Mesothelial cell of epicardium (in vitro differentiated cells): ENCODE measurements around the gene ATP10B. TPM values are rescaled to one million over a fixed set of nuclear protein-coding genes. Genes with fewer than 3 reads are reported as not detected.

ENCODE experiments used
- DNase-seq, 2 experiments: peaks; one replicate each; pipeline ENCODE4 v3.0.0; 2021; ENCODE audit warnings: low spot score in 2 of 2; ENCODE audit not compliant: unreplicated experiment in 2 of 2
- H3K27ac Mint-ChIP-seq: 2 replicates; pipeline ENCODE4 v1.8.0; 2021; ENCODE audit warnings: mixed read lengths
- H3K27me3 Mint-ChIP-seq: 2 replicates; pipeline ENCODE4 v1.8.0; 2021; ENCODE audit warnings: low read depth, mixed read lengths
- H3K36me3 Mint-ChIP-seq: 2 replicates; pipeline ENCODE4 v1.8.0; 2021; ENCODE audit warnings: mixed read lengths
- H3K4me1 Mint-ChIP-seq: 2 replicates; pipeline ENCODE4 v1.8.0; 2021; ENCODE audit warnings: mixed read lengths
- H3K4me3 Mint-ChIP-seq: 2 replicates; pipeline ENCODE4 v1.8.0; 2021; ENCODE audit warnings: mild to moderate bottlenecking, moderate library complexity, mixed read lengths
- H3K9me3 Mint-ChIP-seq: 2 replicates; pipeline ENCODE4 v1.8.0; 2021; ENCODE audit warnings: mixed read lengths
- CTCF ChIP-seq: fragments of 200-600 bp; sonication (generic); IDR thresholded peaks from one replicate; pipeline ENCODE4 v1.5.0; 2021; ENCODE audit warnings: antibody characterized with exemption; ENCODE audit not compliant: unreplicated experiment
- total RNA-seq: library from RNA; stranded (reverse); gene quantifications from 3 replicates; pipeline ENCODE4 v1.2.1, GENCODE V29; 2021

Gene ATP10B
- total RNA-seq, 1 donor from 2014 or later, result not detected

DNA sequence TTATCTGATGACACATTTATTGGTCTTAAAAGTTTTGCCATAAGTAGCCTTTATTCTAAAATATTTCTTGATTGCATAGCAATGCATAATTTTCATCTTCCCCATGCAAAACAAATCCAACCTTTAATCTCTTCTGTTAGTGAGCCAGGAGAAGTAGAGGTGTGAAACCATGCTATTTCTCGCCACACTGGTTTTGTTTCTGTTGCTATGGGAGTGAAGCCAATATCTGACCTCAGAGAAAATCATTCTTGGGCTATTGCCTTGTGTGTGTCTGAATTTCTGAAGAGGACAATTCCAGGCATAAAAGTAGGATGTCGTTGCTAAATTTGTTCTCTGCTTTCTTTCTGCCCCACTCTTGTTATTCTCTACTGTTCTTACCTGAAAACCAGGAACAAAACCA lies 246.7 kb downstream of the ATP10B start:
- Mint-ChIP-seq H3K36me3 (no peaks in the 10 kb centered on the region), H3K4me1 (no peaks in the 10 kb centered on the region), H3K27ac (no peak overlapping the region), H3K9me3 (no peaks in the 10 kb centered on the region), H3K27me3 (peaks cover 6% of the 10 kb centered on the region), H3K4me3 (no peak overlapping the region)
- no peak for DNase-seq
- TF ChIP-seq CTCF, result no peak

DNA sequence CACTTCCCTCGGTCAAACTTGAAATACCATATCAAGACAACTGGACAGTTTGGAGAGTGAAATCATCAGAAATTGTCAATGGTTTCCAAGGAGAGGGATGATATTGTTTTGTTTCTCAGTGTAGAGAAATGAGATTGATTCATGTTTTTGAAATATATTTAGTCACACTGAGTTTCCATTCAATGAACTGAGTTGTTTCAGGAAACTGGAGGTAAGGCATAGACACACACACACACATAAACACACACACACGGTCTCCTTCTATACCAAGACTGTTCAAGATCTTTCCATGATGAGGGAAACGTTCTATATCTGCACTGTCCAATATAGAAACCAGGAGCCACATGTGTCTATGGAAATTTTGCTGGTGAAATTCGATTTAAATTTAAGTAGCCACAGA lies 247.5 kb downstream of the ATP10B start:
- Mint-ChIP-seq H3K4me3 (no peak overlapping the region), H3K36me3 (no peaks in the 10 kb centered on the region), H3K27me3 (peaks cover 6% of the 10 kb centered on the region), H3K9me3 (no peaks in the 10 kb centered on the region), H3K4me1 (no peaks in the 10 kb centered on the region), H3K27ac (no peak overlapping the region)
- TF ChIP-seq CTCF, result no peak
- DNase-seq, result no peak

DNA sequence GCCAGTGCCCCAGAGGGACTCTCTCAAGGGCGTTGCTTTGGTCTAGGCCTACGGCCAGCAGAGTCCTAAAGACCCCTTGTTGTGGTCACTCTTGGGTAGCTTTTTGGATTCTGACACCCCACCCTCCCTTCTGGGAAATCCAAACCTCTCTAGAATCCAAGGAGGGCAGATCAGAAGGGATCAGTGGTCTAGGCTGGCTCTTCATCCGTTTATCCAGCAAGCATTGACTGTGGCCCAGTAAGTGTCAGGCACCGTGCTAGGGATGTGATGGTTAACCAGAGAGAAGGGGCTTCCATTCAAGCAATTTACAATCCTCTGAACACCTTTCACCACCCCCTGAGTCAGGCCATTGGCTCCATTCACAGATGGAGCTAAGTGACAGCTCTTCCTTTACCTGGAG lies 249.3 kb downstream of the ATP10B start:
- peaks cover 6% of the 10 kb centered on the region for H3K27me3 Mint-ChIP-seq
- no peak for TF ChIP-seq CTCF
- DNase-seq, result no peak
- no peaks in the 10 kb centered on the region for H3K4me1 Mint-ChIP-seq
- no peak overlapping the region for H3K4me3 Mint-ChIP-seq
- H3K9me3 Mint-ChIP-seq, result no peaks in the 10 kb centered on the region
- H3K36me3 Mint-ChIP-seq, result no peaks in the 10 kb centered on the region
- no peak overlapping the region for H3K27ac Mint-ChIP-seq

- Mint-ChIP-seq H3K4me3 (no peak overlapping the region), H3K27me3 (peaks cover 6% of the 10 kb centered on the region), H3K9me3 (no peaks in the 10 kb centered on the region), H3K27ac (no peak overlapping the region), H3K36me3 (no peaks in the 10 kb centered on the region), H3K4me1 (no peaks in the 10 kb centered on the region)
- no peak for TF ChIP-seq CTCF
- DNase-seq, result no peak
These were observed 251.0 kb downstream of the ATP10B start for GRCh38 chr5:160601046-160601445.

DNA sequence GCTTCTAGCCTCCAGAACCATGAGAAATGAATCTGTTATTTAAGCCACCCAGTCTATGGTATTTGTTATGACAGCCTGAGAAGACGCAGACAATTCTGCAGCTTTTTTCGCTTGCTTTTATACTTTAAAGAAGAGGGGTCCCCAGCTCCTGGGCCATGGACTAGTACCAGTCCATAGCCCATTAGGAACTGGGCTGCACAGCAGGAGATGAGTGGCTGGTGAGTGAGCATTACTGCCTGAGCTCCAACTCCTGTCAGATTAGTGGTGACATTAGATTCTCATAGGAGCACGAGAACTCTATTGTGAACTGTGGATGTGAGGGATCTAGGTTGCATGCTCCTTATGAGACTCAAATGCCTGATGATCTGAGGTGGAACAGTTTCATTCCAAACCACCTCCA lies 278.7 kb downstream of the ATP10B start:
- Mint-ChIP-seq H3K27ac (no peak overlapping the region), H3K36me3 (no peaks in the 10 kb centered on the region), H3K4me1 (no peaks in the 10 kb centered on the region), H3K9me3 (peaks cover 4% of the 10 kb centered on the region), H3K4me3 (no peak overlapping the region), H3K27me3 (peaks cover 3% of the 10 kb centered on the region)
- TF ChIP-seq CTCF, result no peak
- DNase-seq, result no peak

DNA sequence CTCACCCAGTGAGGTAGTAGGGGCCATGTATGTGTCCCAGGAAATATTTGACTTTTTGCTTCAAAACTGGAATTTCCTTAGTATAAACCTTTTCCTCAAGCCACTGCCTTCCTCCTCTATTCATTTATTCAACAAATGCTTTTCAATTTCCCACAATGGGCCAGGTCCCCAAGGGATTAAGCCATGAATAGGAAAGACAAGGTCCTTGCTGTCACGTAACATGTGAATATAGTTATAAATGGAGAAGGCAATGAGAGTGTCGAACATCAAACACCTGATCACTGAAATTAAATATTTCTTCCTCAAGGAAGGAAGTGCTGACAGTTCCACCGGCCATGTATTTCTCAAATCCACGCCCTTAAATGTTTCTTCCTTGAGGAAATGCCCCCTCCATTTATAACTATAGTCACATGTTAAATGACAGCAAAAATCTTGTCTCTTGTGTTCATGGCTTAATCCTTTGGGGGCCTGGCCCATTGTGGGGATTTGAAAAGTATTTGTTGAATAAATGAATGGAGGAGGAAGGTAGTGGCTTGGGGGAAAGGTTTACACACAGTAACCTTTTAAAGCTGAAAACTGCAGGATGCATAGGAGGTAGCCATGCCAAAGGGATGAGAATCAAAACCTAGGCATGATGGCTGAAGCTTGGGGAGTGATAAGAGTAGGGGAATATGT lies 284.8 kb downstream of the ATP10B start:
- DNase-seq, result no peak
- Mint-ChIP-seq H3K27ac (no peak overlapping the region), H3K9me3 (peaks cover 4% of the 10 kb centered on the region), H3K36me3 (no peaks in the 10 kb centered on the region), H3K27me3 (peaks cover 6% of the 10 kb centered on the region), H3K4me3 (no peak overlapping the region), H3K4me1 (no peaks in the 10 kb centered on the region)
- no peak for TF ChIP-seq CTCF
